Muscle of arm (tissue), 12 donors: Measurements from ENCODE around the gene ENPP1. TPM values are rescaled to one million over a fixed set of nuclear protein-coding genes. Genes with fewer than 3 reads are reported as not detected.

ENCODE experiments used
- polyA plus RNA-seq, 12 donors: library from polyadenylated mRNA; unstranded; fragments of 120-200 nt; gene quantifications; one replicate each; pipeline ENCODE4 v1.2.1, GENCODE V29; 2013; ENCODE audit not compliant: insufficient read length in 12 of 12

The ENPP1 gene
- polyA plus RNA-seq, 12 donors = 13.1 to 92.7 (median 20.0) TPM

Other genes starting within 250 kb of the ENPP1 start
- gene ARG1, start 234.8 kb upstream of the ENPP1 start, polyA plus RNA-seq = 1 to 10 TPM in 5 of 12 donors, under 1 TPM in 5, not detected in 2; 0.44 to 2.6 (median 0.93) TPM
- 10 to 100 TPM in 11 of 12 donors, not detected in 1; 12.2 to 36.4 (median 25.9) TPM for gene MED23, start 179.8 kb upstream of the ENPP1 start, polyA plus RNA-seq
- under 1 TPM in 10 of 12 donors, not detected in 2; 0.15 to 0.94 (median 0.42) TPM for gene ENPP3, start 170.7 kb upstream of the ENPP1 start, polyA plus RNA-seq
- gene OR2A4, start 106.6 kb upstream of the ENPP1 start, polyA plus RNA-seq = 1 to 10 TPM in 1 of 12 donors, under 1 TPM in 1, not detected in 10; 0.36 to 1.0 TPM
- not detected for gene CTAGE9, start 97.0 kb upstream of the ENPP1 start, polyA plus RNA-seq
- 10 to 100 TPM in 11 of 12 donors, not detected in 1; 17.1 to 91.6 (median 44.7) TPM for gene CCN2, start 143.4 kb downstream of the ENPP1 start, polyA plus RNA-seq